HG03045 (cell line): Measurements from ENCODE around the gene MYL10.
"Not testable (repeated sequence)": the region's sequence is repeated elsewhere in the genome, so short reads cannot be mapped to it uniquely, and the experiment has no call there.

Experiments
- ATAC-seq: cut with Tn5 transposase; IDR thresholded peaks from one replicate; pipeline ENCODE4 v1.9.1; 2021; ENCODE audit warnings: mild to moderate bottlenecking, moderate library complexity; ENCODE audit not compliant: unreplicated experiment

Gene MYL10

GRCh38 chr7:101620991-101621390, 8.1 kb downstream of the MYL10 start:
- no peak for ATAC-seq

DNA sequence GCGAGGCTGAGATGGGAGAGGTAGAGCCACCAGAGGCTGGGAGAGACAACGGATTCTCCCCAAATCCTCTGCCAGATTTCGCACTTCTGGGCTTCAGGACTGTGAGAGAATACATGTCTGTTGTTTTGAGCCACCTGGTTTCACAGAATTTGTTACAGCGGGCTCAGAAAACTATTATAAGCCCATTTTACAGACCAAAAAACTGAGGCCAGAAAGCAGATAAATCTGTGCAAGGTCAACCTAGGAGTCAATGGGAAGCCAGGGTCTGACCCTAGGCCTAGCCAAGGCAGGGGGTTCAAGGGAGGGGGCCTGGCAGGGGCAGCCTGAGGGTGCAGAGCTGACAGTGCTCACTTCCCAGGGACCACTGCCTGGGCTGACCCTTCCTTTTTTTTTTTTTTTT, 8.7 kb downstream of the MYL10 start:
- ATAC-seq, result no peak

- no peak for ATAC-seq
Observed at GRCh38 chr7:101618916-101619315, 10.2 kb downstream of the MYL10 start.

DNA sequence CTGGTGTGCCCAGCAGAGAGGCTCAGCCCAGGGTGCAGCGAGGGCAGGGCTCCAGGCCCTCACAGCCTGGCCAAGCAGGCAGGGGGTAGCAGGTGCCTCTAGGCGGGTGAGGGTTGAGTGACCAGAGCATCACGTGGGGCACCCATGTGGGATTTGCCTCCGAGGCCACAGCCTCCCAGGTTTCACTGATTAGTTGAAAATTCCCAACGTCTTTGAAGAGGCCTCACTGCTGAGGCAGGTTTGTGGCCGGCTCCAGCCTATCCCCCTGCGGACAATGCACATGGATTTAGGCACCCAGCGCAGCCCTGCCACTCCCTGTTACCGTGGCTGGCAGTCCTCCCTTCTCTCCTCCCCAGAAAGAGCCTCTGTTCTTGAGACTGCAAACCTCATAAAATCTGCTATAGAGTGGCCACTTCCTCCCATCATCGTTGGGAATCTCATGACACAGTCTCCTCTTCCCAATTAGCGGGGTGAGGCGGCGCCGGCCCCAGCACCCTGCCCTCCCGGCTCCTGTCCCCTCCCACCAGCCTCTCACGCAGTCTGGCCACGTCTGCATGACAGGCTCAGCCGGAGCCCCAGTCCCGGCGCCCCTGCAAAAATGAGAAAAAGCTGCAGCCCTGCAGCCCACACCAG, 10.8 kb downstream of the MYL10 start:
- no peak for ATAC-seq

DNA sequence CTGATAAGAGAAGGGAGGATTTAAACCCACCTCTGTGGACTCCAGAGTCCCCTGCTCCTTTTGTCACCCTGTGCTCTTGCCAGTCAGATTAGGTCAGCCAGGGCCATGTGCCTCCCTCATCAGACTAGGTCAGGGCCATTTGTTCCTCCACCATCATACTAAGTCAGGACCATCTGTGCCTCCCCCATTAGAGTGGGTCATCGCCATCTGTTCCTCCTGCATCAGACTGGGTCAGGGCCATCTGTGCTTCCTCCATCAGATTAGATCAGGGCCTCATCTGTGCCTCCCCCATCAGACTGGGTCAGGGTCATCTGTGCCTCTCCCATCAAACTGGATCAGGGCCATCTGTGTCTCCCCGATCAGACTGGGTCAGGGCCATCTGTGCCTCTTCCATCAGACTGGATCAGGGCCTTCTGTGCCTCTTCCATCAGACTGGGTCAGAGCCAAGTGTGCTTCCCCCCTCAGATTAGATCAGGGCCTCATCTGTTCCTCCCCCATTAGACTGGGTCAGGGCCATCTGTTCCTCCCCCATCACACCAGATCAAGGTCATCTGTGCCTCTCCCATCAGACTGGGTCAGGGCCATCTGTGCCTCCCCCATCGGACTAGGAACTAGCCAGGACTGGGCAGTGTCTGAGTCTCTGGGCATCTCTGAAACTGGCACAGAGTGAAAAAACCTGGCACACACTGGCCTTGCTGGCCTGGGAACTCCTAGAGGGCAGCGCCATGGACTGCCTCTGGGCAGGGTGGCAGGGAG, 11.5 kb downstream of the MYL10 start:
- ATAC-seq, result no peak

- ATAC-seq, result no peak
Observed at GRCh38 chr7:101615446-101615845, 13.7 kb downstream of the MYL10 start.

DNA sequence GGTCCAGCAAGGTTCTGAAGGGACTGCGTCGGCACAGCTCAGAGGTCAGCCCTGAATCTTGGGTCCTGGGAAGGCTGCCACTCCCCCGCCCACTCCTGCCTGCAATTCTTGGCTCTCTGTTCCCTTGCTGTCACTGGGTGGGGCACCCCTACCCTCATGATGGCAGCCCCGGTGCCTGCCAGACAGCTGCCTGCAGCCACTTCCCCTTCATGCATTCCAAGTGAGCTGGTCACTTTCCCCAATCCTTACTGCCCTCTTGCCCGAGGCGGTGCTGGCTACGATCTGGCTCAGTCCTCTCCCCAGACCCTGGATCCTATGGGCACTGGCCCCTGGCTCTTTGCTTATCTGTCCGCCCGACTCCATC, 14.2 kb downstream of the MYL10 start:
- ATAC-seq, result no peak

DNA sequence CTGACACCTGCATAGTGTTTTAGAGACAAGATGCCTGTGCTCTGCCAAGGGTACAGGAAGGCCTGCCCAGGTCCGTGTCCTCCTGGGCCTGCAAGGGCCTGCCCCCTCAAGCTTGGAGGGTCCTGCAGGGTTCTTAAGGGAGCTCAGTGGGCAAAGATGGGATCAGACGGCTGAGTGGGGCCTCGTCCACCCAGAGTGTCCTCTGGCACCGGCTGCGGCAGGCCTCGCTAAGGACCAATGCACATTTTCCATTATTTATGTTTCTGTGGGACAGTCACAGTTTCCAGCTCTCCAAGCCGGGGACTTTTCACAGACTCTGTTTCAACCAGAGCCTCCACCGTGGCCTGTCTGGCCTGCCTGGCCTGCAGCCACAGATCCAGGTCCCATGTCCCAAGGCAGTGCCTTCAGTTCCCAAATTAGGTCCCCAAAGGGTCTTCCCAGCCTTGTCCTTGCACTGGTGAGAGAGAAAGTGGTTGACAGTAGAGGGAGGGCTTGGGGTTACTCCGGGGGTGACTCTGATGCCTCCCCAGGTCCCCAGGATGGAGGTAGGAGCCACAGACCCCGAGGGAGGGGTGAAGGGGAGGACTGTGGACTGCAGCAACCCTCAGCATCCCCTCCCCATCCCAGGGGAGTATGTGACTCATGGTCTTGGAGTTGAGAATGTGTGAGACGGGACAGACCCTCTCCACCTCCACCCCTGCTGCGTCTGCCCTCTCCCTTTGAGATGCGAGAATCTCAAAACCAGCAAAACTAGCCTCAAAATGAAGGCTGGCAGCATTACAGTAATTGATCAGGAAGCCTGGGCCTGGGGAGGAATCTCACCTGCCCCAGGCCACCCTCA, 14.8 kb downstream of the MYL10 start:
- ATAC-seq, result no peak

GRCh38 chr7:101612885-101613515, 16.1 kb downstream of the MYL10 start:
- no peak for ATAC-seq

DNA sequence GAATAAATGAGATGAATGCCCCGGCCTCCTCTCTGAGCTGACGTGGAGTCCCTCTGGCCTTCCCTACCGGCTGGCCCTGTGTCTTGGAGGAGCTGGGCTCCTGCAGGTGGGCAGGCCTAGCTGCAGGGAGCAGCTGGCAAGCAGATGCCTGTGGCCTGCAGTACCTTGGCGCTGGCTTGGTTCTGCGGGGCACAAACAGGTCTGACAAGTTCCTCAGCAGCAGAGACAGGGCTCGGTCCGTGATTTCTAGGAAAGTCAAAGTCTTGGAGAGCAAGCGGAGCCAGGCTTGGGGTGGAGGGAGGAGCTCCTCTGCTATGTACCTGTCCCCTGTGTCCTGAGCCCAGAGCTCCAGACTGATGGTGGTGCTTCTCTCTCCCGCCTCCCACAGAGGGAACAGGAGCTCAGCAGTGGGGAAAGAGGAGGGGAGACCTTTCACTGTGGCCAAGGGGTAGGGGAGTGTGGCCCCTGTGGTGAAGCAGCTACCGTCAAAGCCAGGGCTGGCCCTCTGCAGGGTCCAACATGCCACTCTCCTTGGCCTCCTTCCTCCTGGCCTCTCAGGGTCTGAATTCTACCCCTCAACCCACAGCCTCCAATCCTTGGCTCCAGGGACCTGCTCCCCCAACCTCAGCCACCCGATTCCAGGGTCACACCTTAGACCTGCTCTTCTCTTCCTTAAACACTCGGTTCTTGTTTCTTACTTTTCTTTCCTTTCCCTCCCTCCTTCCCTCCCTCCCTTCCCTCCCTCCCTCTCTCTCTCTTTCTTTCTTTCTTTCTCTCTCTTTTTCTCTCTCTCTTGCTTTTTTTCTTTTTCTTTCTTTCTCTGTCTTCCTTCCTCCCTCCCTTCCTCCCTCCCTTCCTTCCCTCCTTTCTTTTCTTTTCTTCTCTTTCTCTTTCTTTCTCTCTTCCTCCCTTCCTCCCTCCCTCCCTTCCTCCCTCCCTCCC, 20.1 kb downstream of the MYL10 start:
- ATAC-seq, result no peak

GRCh38 chr7:101606498-101606923, 22.6 kb downstream of the MYL10 start:
- no peak for ATAC-seq

- ATAC-seq, result no peak
Observed at GRCh38 chr7:101605611-101606497, 23.2 kb downstream of the MYL10 start.

GRCh38 chr7:101604934-101605332, 24.2 kb downstream of the MYL10 start:
- not testable (repeated sequence) for ATAC-seq

DNA sequence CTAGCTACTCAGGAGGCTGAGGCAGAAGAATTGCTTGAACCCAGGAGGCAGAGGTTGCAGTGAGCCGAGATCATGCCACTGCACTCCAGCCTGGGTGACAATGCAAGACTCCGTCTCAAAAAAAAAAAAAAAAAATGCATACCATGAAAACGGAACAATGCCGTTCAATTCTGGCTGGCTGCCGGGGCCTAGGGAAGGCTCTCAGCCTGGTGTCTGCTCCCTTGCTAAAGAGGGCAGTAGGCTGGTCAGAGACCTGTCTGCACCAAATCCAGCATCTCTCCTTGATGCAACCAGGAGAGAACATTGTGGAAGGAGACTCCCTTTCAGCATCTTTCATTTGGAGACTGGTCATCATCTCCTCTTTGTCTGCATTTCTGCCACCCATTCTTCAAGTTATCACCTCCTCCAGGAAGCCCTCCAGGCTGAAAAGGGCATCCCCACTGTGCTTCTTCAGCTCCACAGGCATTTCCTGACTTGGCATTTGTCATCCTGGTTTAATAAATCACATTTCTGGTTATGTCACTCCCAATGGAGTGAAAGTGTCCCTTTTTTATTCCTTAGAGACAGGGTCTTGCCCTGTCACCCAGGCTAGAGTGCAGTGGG, 24.7 kb downstream of the MYL10 start:
- ATAC-seq, result no peak

- peak; percentile 48 for ATAC-seq
Observed at GRCh38 chr7:101602484-101603241, 26.4 kb downstream of the MYL10 start.

DNA sequence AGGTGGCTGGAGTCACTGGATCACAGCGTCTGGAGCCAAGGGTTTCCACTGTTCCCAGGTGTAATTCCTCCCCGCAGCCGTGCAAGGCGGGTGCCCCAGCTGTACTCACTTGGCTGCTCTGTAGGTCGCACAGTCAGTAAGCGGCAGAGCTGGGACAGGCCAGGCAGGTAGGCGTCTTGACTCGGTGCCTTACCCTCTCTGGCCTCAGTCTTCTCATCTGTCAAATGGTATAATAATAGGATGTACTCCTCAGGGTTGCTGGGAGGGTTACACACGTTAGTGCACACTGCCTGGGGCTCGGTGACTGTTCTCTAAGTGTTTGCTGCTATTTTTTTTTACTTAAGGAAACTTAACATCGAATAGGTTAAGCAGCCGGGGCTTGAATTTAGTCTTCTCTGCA, 27.0 kb downstream of the MYL10 start:
- ATAC-seq, result no peak

DNA sequence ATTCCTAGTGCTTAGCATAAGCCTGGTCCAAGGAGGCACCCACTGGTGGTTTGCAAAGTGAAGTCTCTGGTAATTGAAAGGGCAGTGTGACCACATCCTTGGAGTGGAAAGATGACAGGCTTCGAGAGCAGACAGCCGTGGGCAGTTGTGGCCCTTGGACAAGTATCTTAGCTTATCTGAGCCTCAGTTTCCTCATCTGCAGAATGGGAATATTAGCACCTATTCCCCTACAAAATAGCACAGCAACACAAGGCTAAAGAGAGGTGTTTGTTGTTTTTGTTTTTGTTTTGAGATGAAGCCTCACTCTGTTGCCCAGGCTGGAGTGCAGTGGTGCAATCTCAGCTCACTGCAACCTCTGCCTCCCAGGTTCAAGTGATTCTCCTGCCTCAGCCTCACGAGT, 29.3 kb downstream of the MYL10 start:
- ATAC-seq, result no peak
